GM12801 (cell line): ENCODE measurements around the gene PYGO1.

ENCODE experiments used
- CTCF ChIP-seq: IDR thresholded peaks from one replicate; pipeline ENCODE4 v1.5.1; 2011; ENCODE audit warnings: control low read depth; ENCODE audit not compliant: insufficient read length; ENCODE audit errors: extremely low read depth

The PYGO1 gene

GRCh38 chr15:55564347-55565145 lies 23.6 kb downstream of the PYGO1 start:
- no peak for TF ChIP-seq CTCF

- no peak for TF ChIP-seq CTCF
These were observed 25.5 kb downstream of the PYGO1 start for GRCh38 chr15:55562601-55563000.

GRCh38 chr15:55555089-55555488 lies 33.1 kb downstream of the PYGO1 start:
- no peak for TF ChIP-seq CTCF

GRCh38 chr15:55552926-55553325 lies 35.2 kb downstream of the PYGO1 start:
- TF ChIP-seq CTCF, result no peak

- TF ChIP-seq CTCF, result no peak
These were observed 35.7 kb downstream of the PYGO1 start for GRCh38 chr15:55552451-55552850.

GRCh38 chr15:55549305-55549704 lies 38.8 kb downstream of the PYGO1 start:
- no peak for TF ChIP-seq CTCF

- no peak for TF ChIP-seq CTCF
These were observed 41.4 kb downstream of the PYGO1 start for GRCh38 chr15:55546718-55547117.
